K562 treated with DMSO at 1 percent for 4 hours (cell line): ENCODE data around the gene FAM117B. TPM values are rescaled to one million over a fixed set of nuclear protein-coding genes. Genes with fewer than 3 reads are reported as not detected.

Experiments used
- total RNA-seq: library from RNA; unstranded; fragments of 300-600 nt; gene quantifications from 2 replicates; pipeline ENCODE4 v1.2.3, GENCODE V29; 2022; ENCODE audit not compliant: insufficient read depth

FAM117B gene
- total RNA-seq = 2.3 and 2.7 TPM in 2 replicates

DNA sequence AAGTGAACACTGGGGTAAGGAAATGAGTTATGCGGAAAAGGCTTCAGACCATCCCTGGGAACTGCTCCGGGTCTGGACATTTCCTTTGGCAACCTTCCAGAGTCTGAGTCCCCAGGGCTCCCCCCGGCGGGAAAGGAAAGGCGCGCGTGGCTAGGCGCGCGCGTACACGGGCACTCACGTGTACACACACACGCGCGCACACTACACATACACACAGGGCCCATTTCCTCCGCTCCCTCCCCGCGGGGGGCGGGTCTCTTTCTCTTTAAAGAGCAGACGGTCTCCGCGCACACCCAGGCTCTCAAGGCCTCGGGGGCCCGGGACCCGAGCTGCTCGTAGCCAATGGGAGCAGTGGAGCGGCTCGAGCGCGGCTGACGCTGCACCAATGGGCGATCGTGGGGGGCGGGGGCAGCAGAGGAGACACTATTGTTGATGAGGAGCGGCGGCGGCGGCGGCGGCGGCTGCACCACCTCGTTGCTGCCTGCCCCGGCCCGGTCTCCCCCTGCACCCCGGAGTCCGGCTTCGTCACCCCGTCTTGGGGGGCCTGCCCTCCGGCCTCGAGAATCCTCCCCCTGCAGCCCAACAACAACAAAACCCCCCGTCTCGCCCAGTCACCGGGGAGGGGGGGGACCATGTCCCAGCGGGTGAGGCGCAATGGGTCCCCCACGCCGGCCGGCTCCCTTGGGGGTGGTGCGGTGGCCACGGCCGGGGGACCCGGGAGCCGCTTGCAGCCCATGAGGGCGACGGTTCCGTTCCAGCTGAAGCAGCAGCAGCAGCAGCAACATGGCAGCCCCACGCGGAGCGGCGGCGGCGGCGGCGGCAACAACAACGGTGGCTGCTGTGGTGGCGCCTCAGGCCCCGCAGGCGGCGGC, at the start of gene FAM117B:
TSS of gene FAM117B (plus strand) at position 414 of the 872 bp plus-strand sequence. CDS start at position 633, 219 bp downstream.

Other genes with a start within 250 kb of the FAM117B start
- 0.11 and 0.54 TPM in 2 replicates for gene ICA1L, start 236.8 kb downstream of the FAM117B start, total RNA-seq